ENCODE data around the gene SMC3. TPM values are rescaled to one million over a fixed set of nuclear protein-coding genes. Genes with fewer than 3 reads are reported as not detected.

The SMC3 gene
- total and polyA plus RNA-seq, 2 of the 13 experiments (the other 11 are each of a cell fraction or from before 2014, with no cell fraction given), result 11.7 to 48.0 TPM

DNA sequence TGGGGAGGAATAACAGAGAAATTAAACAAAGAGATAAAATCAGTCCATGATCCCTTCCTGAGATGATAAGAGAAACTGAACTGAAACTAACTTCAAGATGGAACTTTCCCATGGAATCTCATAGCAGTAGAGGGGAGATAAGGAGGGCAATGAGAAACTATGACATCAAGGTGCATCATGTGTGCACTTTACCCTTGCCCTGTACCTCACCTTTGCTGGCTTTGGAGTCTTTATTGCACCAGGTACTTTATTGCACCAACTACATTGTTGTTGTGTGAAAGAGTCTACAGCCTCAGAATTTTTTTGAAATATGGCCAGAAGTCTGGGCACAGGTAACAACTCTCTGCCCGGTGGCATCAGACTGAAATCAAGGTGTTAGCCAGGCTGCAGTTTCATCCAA lies 11.2 kb upstream of the SMC3 start:
- TF ChIP-seq NPAS2 (CRISPR knock-in tag; IDR thresholded peaks at IDR 0.05; ENCODE audit: borderline replicate concordance), result no peak
- no peak for TF ChIP-seq ISX (CRISPR knock-in tag; conservative IDR thresholded peaks at IDR 0.05)
- no peak for TF ChIP-seq SMARCE1 (IDR thresholded peaks at IDR 0.05; ENCODE audit: borderline replicate concordance)
- TF ChIP-seq CCAR2 (optimal IDR thresholded peaks at IDR 0.05; ENCODE audit: low read depth, low read length), result no peak
- TF ChIP-seq NCOA1 (CRISPR knock-in tag; IDR thresholded peaks at IDR 0.05), result no peak
- no peak for TF ChIP-seq KAT7 (CRISPR knock-in tag; IDR thresholded peaks at IDR 0.05; ENCODE audit: borderline replicate concordance)
- TF ChIP-seq, protein P1, sequence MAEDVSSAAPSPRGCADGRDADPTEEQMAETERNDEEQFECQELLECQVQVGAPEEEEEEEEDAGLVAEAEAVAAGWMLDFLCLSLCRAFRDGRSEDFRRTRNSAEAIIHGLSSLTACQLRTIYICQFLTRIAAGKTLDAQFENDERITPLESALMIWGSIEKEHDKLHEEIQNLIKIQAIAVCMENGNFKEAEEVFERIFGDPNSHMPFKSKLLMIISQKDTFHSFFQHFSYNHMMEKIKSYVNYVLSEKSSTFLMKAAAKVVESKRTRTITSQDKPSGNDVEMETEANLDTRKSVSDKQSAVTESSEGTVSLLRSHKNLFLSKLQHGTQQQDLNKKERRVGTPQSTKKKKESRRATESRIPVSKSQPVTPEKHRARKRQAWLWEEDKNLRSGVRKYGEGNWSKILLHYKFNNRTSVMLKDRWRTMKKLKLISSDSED (CRISPR knock-in tag; IDR thresholded peaks at IDR 0.05), result no peak
- no peak for TF ChIP-seq ZSCAN30 (CRISPR knock-in tag; IDR thresholded peaks at IDR 0.05)
- TF ChIP-seq RNF2 (conservative IDR thresholded peaks at IDR 0.05; ENCODE audit: low read depth), result no peak
- TF ChIP-seq SATB2 (CRISPR knock-in tag; IDR thresholded peaks at IDR 0.05), result no peak
- no peak for TF ChIP-seq MIXL1 (CRISPR knock-in tag; IDR thresholded peaks at IDR 0.05)
- TF ChIP-seq GLI4 (CRISPR knock-in tag; IDR thresholded peaks at IDR 0.05; ENCODE audit: borderline replicate concordance), result no peak
- TF ChIP-seq FOXK1 (CRISPR knock-in tag; IDR thresholded peaks at IDR 0.05; ENCODE audit: borderline replicate concordance, low read depth), result no peak
- no peak for TF ChIP-seq CHCHD3 (CRISPR knock-in tag; IDR thresholded peaks at IDR 0.05)
- TF ChIP-seq RBM39 (IDR thresholded peaks at IDR 0.05; ENCODE audit: low read depth, low read length, poor library complexity, severe bottlenecking), result no peak
- no peak for TF ChIP-seq SKI (IDR thresholded peaks at IDR 0.05; ENCODE audit: partially characterized antibody)
- Histone ChIP-seq H3K4me3 (replicated peaks in 1 of 3; ENCODE audit: insufficient read depth in 1 of 3, low read depth in 2 of 3, low read length in 3 of 3) (no peak overlapping the region), H3K4me1 (ENCODE audit: insufficient read depth, low read length) (no peaks in the 10 kb centered on the region), H3K9me3 (ENCODE audit: low read length) (no peaks in the 10 kb centered on the region), H3K36me3 (replicated peaks in 1 of 2; ENCODE audit: control insufficient read depth in 1 of 2, insufficient read depth in 2 of 2, low read length in 2 of 2) (no peaks in the 10 kb centered on the region), H2AFZ (ENCODE audit: low read length) (no peak overlapping the region), H3K27me3 (ENCODE audit: control insufficient read depth in 1 of 2, insufficient read depth in 2 of 2, low read length in 2 of 2) (peaks cover 0 to 2% of the 10 kb centered on the region in 2 experiments; a peak in 2 of 5 replicates), H3K27ac (ENCODE audit: extremely low read length, insufficient read depth, low read length) (no peak overlapping the region), H3K4me2 (ENCODE audit: low read depth, low read length) (no peak overlapping the region), H4K20me1 (ENCODE audit: insufficient read depth, low read length) (no peaks in the 10 kb centered on the region), H3K79me2 (ENCODE audit: insufficient read depth, low read length) (no peaks in the 10 kb centered on the region), H3K9ac (ENCODE audit: insufficient read depth, low read depth, low read length) (no peak overlapping the region)
- CTCF ChIA-PET (ENCODE audit: low intra/inter-chr PET ratio, low total read pairs), result interaction anchor here (0.9 to 1.3 kb wide), 2 partner anchors 44 to 241 kb away, joined by 3 to 9 read pairs; no protein-coding TSS in a partner anchor
- no peak for FAIRE-seq
- no peak for ATAC-seq
- intact Hi-C loops (cut with micrococcal nuclease; ENCODE audit: unreplicated experiment) (no loop called here), in situ Hi-C loops (cut with HindIII; ENCODE audit: extremely low pct_ligation_motif_present, low pct_unique_long_range_greater_than_20kb) (no loop called here)
- no peak for DNase-seq (ENCODE audit: low spot score)
- POLR2A ChIA-PET, result no interaction called here
- BruUV-seq (replicated peaks), result no TSS peak
- 54% methylated on average over 1 of the region's 1 CpG for WGBS (ENCODE audit: low lambda C conversion rate)
